ENCODE results near the gene ACVR2B. TPM values are rescaled to one million over a fixed set of nuclear protein-coding genes. Genes with fewer than 3 reads are reported as not detected.

Gene ACVR2B
- total RNA-seq, 2 experiments from 2014 or later: 7.0 to 7.6 TPM

GRCh38 chr3:38450853-38451252, 2.8 kb upstream of the ACVR2B start:
- Mint-ChIP-seq H3K4me1 (peaks cover 13% of the 10 kb centered on the region), H3K9me3 (peaks cover 7% of the 10 kb centered on the region), H3K27ac (no peak overlapping the region), H3K27me3 (peaks cover 15% of the 10 kb centered on the region), H3K36me3 (ENCODE audit: low read depth) (peaks cover 2% of the 10 kb centered on the region), H3K4me3 (no peak overlapping the region)
- ChIA-PET CTCF (no interaction called here), POLR2A (no interaction called here)
- DNase-seq: no peak

GRCh38 chr3:38453913-38454177, 155 bp downstream of the ACVR2B start:
- H3K9me3 Mint-ChIP-seq: peaks cover 7% of the 10 kb centered on the region
- ChIA-PET CTCF (no interaction called here), POLR2A (interaction anchor here (1.6 kb wide), 1 partner anchor 415 kb away, joined by 5 read pairs; the partner anchor contains the start of gene DLEC1)
- H3K4me3 Mint-ChIP-seq: peak overlapping the region; percentile 91
- H3K27ac Mint-ChIP-seq: no peak overlapping the region
- no peak for DNase-seq
- H3K4me1 Mint-ChIP-seq: peaks cover 13% of the 10 kb centered on the region
- peaks cover 15% of the 10 kb centered on the region for H3K27me3 Mint-ChIP-seq
- peaks cover 2% of the 10 kb centered on the region for H3K36me3 Mint-ChIP-seq (ENCODE audit: low read depth)

- H3K4me3 Mint-ChIP-seq: peak overlapping the region; percentile 91
- DNase-seq: peak; percentile 41
- ChIA-PET POLR2A (interaction anchor here (1.5 to 1.7 kb wide), 2 partner anchors 80 to 415 kb away, joined by 4 to 6 read pairs; partner anchors contain the start of gene DLEC1), CTCF (interaction anchor here (1.6 kb wide), 1 partner anchor 108 kb away, joined by 12 read pairs; the partner anchor contains the start of gene XYLB)
- H3K27ac Mint-ChIP-seq: peak overlapping the region; percentile 59
- H3K27me3 Mint-ChIP-seq: peaks cover 15% of the 10 kb centered on the region
- peaks cover 7% of the 10 kb centered on the region for H3K9me3 Mint-ChIP-seq
- peaks cover 13% of the 10 kb centered on the region for H3K4me1 Mint-ChIP-seq
- peaks cover 2% of the 10 kb centered on the region for H3K36me3 Mint-ChIP-seq (ENCODE audit: low read depth)
Measured at GRCh38 chr3:38454178-38454883, 641 bp downstream of the ACVR2B start.

DNA sequence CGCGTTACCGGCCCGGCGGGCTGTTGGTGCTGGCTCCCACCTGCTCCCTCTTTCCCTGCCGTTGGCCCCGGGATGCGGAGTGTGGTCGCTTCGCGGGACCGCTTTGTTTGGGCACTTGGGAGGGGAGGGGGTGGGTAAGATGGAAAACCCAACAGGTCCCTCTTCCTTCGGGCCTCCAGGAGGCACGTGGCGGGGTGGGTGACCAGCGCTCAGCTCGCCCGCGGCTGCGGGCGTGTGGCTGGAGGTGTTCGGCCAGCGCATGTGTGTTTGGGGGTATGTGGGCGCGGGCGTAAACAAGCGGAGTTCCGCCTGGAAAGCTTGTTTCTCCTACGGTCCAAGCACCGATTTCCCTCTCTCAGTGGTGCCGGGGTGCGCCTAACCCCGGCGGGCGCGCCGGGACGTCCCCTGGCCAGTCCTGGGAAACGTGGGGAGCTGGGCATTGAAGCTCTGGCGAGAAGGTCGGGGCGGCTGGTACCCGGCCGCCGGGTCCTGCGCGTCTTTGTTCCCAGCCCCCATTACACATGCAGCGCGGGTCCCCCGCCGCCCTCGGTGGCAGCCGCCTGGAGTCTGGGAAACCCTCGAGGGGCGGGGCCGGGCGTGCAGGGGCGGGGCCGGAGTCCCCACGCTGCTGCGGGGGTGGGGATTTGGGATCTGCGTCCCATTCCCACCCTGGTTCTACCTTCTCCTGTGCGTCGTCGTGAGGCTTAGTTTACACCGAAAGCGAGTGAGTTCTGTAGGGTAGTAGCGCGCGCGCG, 1.4 kb downstream of the ACVR2B start:
- peaks cover 7% of the 10 kb centered on the region for H3K9me3 Mint-ChIP-seq
- DNase-seq: peak; percentile 58
- H3K4me1 Mint-ChIP-seq: peaks cover 13% of the 10 kb centered on the region
- peaks cover 2% of the 10 kb centered on the region for H3K36me3 Mint-ChIP-seq (ENCODE audit: low read depth)
- H3K27ac Mint-ChIP-seq: no peak overlapping the region
- H3K27me3 Mint-ChIP-seq: peaks cover 13% of the 10 kb centered on the region
- ChIA-PET POLR2A (interaction anchor here (0.7 to 1.7 kb wide), 6 partner anchors 10 to 416 kb away, joined by 3 to 6 read pairs (median 3); partner anchors contain the start of genes DLEC1 and EXOG), CTCF (interaction anchor here (0.8 to 1.6 kb wide), 4 partner anchors 25 to 458 kb away, joined by 3 to 12 read pairs (median 4); partner anchors contain the start of genes EXOG and XYLB)
- peak overlapping the region; percentile 91 for H3K4me3 Mint-ChIP-seq

GRCh38 chr3:38455639-38456430, 2.1 kb downstream of the ACVR2B start:
- Mint-ChIP-seq H3K9me3 (peaks cover 2% of the 10 kb centered on the region), H3K27ac (no peak overlapping the region), H3K4me1 (peaks cover 13% of the 10 kb centered on the region), H3K27me3 (peaks cover 11% of the 10 kb centered on the region), H3K4me3 (peak overlapping the region; percentile 91), H3K36me3 (ENCODE audit: low read depth) (peaks cover 2% of the 10 kb centered on the region)
- ChIA-PET CTCF (interaction anchor here (0.7 to 1.6 kb wide), 6 partner anchors 24 to 459 kb away, joined by 3 to 12 read pairs (median 3); partner anchors contain the start of genes EXOG and XYLB), POLR2A (interaction anchor here (0.7 to 1.7 kb wide), 6 partner anchors 10 to 417 kb away, joined by 3 to 6 read pairs (median 3); partner anchors contain the start of genes DLEC1 and EXOG)
- DNase-seq: no peak

DNA sequence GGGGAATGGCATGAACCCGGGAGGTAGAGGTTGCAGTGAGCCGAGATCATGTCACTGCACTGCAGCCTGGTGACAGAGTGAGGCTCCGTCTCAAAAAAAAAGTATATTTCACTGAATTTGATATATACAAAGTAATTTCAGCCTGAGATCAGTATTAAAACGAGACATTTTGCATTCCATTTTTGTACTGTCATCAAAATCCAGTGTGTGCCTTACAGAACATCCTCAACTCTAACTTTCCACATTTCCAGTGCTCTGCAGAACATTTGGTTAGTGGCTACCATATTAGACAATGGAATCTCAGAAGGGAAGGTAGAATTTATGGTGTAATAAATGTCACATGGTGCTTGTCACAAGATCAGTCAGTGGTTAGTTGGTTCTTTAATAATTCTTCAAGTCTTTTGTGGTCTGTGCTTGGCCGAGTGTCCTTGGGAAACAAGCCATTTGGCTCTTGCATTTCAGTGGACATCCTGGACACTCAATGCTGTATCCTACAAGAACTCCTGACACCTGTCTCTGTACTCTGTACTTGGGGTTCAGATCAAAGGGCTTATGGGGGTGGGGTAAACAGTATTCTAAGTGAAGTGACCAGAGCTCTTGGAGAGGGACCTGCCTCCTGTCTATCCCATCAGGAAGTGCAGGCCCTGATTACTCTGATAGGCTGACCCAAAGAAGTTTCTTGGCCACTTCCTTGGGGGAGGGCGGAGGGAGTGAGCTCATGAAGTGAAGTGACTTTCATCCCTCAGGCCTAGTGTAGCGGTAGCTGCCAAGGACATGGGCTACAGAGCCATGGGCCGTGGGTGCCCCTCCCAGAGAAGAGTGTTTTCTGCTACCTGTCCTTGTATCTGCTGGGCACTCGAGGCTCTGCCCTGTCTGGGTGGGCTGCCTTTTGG, 3.7 kb downstream of the ACVR2B start:
- no peak for DNase-seq
- POLR2A ChIA-PET: no interaction called here
- H3K9me3 Mint-ChIP-seq: no peaks in the 10 kb centered on the region
- H3K27me3 Mint-ChIP-seq: peaks cover 10% of the 10 kb centered on the region
- H3K27ac Mint-ChIP-seq: no peak overlapping the region
- no peak overlapping the region for H3K4me3 Mint-ChIP-seq
- H3K4me1 Mint-ChIP-seq: peaks cover 13% of the 10 kb centered on the region
- H3K36me3 Mint-ChIP-seq (ENCODE audit: low read depth): peaks cover 2% of the 10 kb centered on the region
- CTCF ChIA-PET: interaction anchor here (0.9 to 1.8 kb wide), 2 partner anchors 14 to 111 kb away, joined by 3 to 5 read pairs; partner anchors contain the start of gene XYLB

- H3K27me3 Mint-ChIP-seq: peaks cover 6% of the 10 kb centered on the region
- H3K27ac Mint-ChIP-seq: no peak overlapping the region
- no peak overlapping the region for H3K4me3 Mint-ChIP-seq
- ChIA-PET CTCF (interaction anchor here (0.6 to 1.8 kb wide), 2 partner anchors 38 to 112 kb away, joined by 3 to 5 read pairs; partner anchors contain the start of gene XYLB), POLR2A (no interaction called here)
- no peaks in the 10 kb centered on the region for H3K9me3 Mint-ChIP-seq
- no peak for DNase-seq
- H3K36me3 Mint-ChIP-seq (ENCODE audit: low read depth): peaks cover 2% of the 10 kb centered on the region
- H3K4me1 Mint-ChIP-seq: peaks cover 6% of the 10 kb centered on the region
Measured at GRCh38 chr3:38458796-38459498, 5.3 kb downstream of the ACVR2B start.

DNA sequence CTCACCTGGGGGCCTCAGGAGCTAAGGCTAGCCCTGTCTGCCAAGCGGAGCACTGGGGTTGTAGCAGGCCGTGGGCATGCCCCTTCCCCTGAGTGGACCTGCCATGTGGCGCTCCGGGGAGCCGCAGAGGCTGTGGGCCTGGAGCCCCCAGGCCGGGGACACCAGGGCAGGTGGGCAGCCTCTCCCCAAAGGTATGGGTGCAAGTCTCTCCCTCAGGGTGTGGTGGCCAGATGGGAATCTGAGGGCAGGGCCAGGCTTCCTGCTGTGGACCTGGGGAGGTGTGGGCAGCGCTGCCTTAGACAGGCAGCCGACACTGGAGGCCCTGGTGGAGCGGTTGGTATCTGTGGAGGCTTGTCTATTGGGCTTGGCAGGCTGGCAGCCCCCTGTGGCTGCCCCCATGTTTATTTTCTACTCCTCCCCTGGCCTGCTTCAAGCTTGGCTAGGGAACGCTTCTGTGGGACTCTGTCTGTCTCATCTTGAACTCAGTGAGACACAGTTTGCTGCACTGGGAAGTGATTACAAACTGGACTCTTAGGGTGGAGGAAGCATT, 5.9 kb downstream of the ACVR2B start:
- DNase-seq: no peak
- peaks cover 4% of the 10 kb centered on the region for H3K27me3 Mint-ChIP-seq
- no peaks in the 10 kb centered on the region for H3K9me3 Mint-ChIP-seq
- H3K36me3 Mint-ChIP-seq (ENCODE audit: low read depth): no peaks in the 10 kb centered on the region
- H3K4me1 Mint-ChIP-seq: peaks cover 4% of the 10 kb centered on the region
- no peak overlapping the region for H3K27ac Mint-ChIP-seq
- ChIA-PET POLR2A (no interaction called here), CTCF (interaction anchor here (0.6 kb wide), 1 partner anchor 37 kb away, joined by 3 read pairs; no protein-coding TSS in a partner anchor)
- H3K4me3 Mint-ChIP-seq: no peak overlapping the region

GRCh38 chr3:38460377-38461270, 6.9 kb downstream of the ACVR2B start:
- Mint-ChIP-seq H3K27ac (no peak overlapping the region), H3K27me3 (peaks cover under 1% of the 10 kb centered on the region), H3K4me3 (no peak overlapping the region), H3K36me3 (ENCODE audit: low read depth) (no peaks in the 10 kb centered on the region), H3K4me1 (peaks cover under 1% of the 10 kb centered on the region), H3K9me3 (peaks cover 3% of the 10 kb centered on the region)
- CTCF ChIA-PET: no interaction called here
- DNase-seq: no peak
- POLR2A ChIA-PET: no interaction called here

GRCh38 chr3:38465588-38466154, 12.0 kb downstream of the ACVR2B start:
- no peak overlapping the region for H3K4me3 Mint-ChIP-seq
- DNase-seq: no peak
- POLR2A ChIA-PET: interaction anchor here (0.6 kb wide), 1 partner anchor 10 kb away, joined by 3 read pairs; no protein-coding TSS in a partner anchor
- H3K36me3 Mint-ChIP-seq (ENCODE audit: low read depth): peaks cover 16% of the 10 kb centered on the region
- no peak overlapping the region for H3K27ac Mint-ChIP-seq
- CTCF ChIA-PET: no interaction called here
- H3K9me3 Mint-ChIP-seq: peaks cover 23% of the 10 kb centered on the region
- H3K4me1 Mint-ChIP-seq: no peaks in the 10 kb centered on the region
- no peaks in the 10 kb centered on the region for H3K27me3 Mint-ChIP-seq
